HCT116 (cell line): ENCODE data around the gene DENND5A.

Experiments
- CBX3 ChIP-seq: IDR thresholded peaks from 2 replicates; pipeline ENCODE4 v1.6.1; 2012; ENCODE audit warnings: low read depth
- EZH2 ChIP-seq: fragments of 200-600 bp; sonication (generic); IDR thresholded peaks from 2 replicates; pipeline ENCODE4 v1.6.1; 2017; ENCODE audit warnings: antibody characterized with exemption, mixed run types
- EZH2phosphoT487 ChIP-seq: fragments of 200-600 bp; IDR thresholded peaks from 2 replicates; pipeline ENCODE4 v1.6.1; 2018; ENCODE audit warnings: antibody characterized with exemption, borderline replicate concordance
- POLR2A ChIP-seq: IDR thresholded peaks from 2 replicates; pipeline ENCODE4 v1.7.0; 2011; ENCODE audit warnings: borderline replicate concordance; ENCODE audit not compliant: insufficient read depth, insufficient read length; ENCODE audit errors: extremely low read depth
- TF ChIP-seq, protein P1 (sequence below): IDR thresholded peaks from 2 replicates; pipeline ENCODE4 v1.6.1; 2012; ENCODE audit warnings: low read depth
- TF ChIP-seq, protein P2 (sequence below), 3 experiments: fragments of 200-600 bp in 1 of 3; sonication (generic) in 1 of 3; IDR thresholded peaks in 2 of 3; conservative IDR thresholded peaks in 1 of 3; 2 replicates each; pipeline ENCODE4 v1.5.1; 2012 to 2017; ENCODE audit warnings: low read depth in 2 of 3, low read length in 2 of 3, antibody characterized with exemption in 1 of 3, borderline replicate concordance in 1 of 3, control low read depth in 1 of 3, mild to moderate bottlenecking in 1 of 3, mixed read lengths in 1 of 3, mixed run types in 1 of 3, moderate library complexity in 1 of 3; ENCODE audit not compliant: insufficient read depth in 1 of 3
- TF ChIP-seq, protein P3 (sequence below): IDR thresholded peaks from 2 replicates; pipeline ENCODE4 v1.6.1; 2012
- TF ChIP-seq, protein P4 (sequence below): IDR thresholded peaks from 2 replicates; pipeline ENCODE4 v1.6.1; 2011; ENCODE audit warnings: mild to moderate bottlenecking, low read length, moderate library complexity; ENCODE audit not compliant: insufficient replicate concordance; ENCODE audit errors: extremely low read depth

DNA sequence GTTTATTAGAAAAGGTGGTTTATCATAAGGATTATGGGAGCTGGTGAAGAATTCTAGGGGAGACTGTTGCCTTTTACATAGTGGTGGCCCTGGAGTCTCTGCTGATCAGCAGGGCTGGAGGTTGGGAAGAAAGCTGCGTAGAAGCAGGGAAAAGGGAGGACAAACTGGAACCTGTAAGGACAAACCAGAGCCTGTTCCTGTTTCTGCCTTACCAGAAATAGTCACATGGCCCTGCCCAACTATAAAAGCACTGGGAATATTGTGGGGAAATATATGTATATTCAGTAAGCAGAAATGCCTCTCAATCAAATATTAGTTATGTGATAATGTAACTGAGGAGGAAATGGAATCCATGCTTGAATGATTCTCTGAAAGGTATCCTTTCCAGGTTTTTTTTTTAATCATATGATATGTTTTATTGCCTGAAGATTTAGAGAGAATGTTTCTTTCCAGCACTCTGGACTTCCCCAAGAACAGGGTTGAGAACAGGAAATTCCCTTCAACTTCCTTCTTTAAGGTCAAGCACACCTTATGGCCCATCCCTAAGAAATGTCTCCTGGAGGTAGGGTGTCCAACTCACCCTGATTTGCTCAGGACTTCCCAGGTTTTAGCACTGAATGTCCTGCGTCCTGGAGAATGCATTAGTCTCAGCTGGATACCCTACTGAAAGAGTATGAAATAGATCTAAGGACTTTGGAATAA, 139.8 kb downstream of the DENND5A start:
- TF ChIP-seq, protein P1, sequence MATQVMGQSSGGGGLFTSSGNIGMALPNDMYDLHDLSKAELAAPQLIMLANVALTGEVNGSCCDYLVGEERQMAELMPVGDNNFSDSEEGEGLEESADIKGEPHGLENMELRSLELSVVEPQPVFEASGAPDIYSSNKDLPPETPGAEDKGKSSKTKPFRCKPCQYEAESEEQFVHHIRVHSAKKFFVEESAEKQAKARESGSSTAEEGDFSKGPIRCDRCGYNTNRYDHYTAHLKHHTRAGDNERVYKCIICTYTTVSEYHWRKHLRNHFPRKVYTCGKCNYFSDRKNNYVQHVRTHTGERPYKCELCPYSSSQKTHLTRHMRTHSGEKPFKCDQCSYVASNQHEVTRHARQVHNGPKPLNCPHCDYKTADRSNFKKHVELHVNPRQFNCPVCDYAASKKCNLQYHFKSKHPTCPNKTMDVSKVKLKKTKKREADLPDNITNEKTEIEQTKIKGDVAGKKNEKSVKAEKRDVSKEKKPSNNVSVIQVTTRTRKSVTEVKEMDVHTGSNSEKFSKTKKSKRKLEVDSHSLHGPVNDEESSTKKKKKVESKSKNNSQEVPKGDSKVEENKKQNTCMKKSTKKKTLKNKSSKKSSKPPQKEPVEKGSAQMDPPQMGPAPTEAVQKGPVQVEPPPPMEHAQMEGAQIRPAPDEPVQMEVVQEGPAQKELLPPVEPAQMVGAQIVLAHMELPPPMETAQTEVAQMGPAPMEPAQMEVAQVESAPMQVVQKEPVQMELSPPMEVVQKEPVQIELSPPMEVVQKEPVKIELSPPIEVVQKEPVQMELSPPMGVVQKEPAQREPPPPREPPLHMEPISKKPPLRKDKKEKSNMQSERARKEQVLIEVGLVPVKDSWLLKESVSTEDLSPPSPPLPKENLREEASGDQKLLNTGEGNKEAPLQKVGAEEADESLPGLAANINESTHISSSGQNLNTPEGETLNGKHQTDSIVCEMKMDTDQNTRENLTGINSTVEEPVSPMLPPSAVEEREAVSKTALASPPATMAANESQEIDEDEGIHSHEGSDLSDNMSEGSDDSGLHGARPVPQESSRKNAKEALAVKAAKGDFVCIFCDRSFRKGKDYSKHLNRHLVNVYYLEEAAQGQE, result no peak
- TF ChIP-seq CBX3 (no peak), EZH2phosphoT487 (no peak), EZH2 (no peak), POLR2A (no peak)
- TF ChIP-seq, protein P2, sequence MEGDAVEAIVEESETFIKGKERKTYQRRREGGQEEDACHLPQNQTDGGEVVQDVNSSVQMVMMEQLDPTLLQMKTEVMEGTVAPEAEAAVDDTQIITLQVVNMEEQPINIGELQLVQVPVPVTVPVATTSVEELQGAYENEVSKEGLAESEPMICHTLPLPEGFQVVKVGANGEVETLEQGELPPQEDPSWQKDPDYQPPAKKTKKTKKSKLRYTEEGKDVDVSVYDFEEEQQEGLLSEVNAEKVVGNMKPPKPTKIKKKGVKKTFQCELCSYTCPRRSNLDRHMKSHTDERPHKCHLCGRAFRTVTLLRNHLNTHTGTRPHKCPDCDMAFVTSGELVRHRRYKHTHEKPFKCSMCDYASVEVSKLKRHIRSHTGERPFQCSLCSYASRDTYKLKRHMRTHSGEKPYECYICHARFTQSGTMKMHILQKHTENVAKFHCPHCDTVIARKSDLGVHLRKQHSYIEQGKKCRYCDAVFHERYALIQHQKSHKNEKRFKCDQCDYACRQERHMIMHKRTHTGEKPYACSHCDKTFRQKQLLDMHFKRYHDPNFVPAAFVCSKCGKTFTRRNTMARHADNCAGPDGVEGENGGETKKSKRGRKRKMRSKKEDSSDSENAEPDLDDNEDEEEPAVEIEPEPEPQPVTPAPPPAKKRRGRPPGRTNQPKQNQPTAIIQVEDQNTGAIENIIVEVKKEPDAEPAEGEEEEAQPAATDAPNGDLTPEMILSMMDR (IDR thresholded peaks at IDR 0.05 in 2 of 3, conservative IDR thresholded peaks at IDR 0.05 in 1 of 3; ENCODE audit: borderline replicate concordance in 1 of 3, insufficient read depth in 1 of 3, low read depth in 2 of 3, low read length in 2 of 3), result no peak
- TF ChIP-seq, protein P3, sequence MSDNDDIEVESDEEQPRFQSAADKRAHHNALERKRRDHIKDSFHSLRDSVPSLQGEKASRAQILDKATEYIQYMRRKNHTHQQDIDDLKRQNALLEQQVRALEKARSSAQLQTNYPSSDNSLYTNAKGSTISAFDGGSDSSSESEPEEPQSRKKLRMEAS, result no peak
- TF ChIP-seq, protein P4, sequence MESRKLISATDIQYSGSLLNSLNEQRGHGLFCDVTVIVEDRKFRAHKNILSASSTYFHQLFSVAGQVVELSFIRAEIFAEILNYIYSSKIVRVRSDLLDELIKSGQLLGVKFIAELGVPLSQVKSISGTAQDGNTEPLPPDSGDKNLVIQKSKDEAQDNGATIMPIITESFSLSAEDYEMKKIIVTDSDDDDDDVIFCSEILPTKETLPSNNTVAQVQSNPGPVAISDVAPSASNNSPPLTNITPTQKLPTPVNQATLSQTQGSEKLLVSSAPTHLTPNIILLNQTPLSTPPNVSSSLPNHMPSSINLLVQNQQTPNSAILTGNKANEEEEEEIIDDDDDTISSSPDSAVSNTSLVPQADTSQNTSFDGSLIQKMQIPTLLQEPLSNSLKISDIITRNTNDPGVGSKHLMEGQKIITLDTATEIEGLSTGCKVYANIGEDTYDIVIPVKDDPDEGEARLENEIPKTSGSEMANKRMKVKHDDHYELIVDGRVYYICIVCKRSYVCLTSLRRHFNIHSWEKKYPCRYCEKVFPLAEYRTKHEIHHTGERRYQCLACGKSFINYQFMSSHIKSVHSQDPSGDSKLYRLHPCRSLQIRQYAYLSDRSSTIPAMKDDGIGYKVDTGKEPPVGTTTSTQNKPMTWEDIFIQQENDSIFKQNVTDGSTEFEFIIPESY, result no peak
